Kidney glomerular epithelial cell (primary cell): ENCODE data around the gene SPINK4.

Source experiments
- DNase-seq: peaks from one replicate; lab custom pipeline; 2025; lab: John Stamatoyannopoulos, UW

Gene SPINK4, protein sequence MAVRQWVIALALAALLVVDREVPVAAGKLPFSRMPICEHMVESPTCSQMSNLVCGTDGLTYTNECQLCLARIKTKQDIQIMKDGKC

DNA sequence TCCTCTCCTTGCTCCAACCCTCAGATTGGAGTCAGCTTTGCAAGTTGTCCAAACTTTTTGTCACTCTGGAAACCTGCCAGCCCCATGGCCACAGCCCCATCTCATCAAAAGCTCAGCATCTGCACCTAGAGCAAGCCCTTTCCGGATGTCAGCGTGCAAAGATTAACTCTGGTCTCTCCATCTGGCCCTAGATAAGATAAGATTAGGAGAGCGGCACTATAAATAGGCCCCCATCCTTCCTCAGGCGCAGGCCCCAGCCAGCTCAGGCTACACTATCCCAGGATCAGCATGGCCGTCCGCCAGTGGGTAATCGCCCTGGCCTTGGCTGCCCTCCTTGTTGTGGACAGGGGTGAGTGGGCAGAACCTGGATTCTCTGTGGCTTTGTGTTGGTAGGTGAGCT, at the start of gene SPINK4:
Gene SPINK4, plus strand, starts transcription at position 247 of the 400 bp plus-strand sequence. Its CDS starts 42 bp downstream, at position 289.
- no peak for DNase-seq

DNA sequence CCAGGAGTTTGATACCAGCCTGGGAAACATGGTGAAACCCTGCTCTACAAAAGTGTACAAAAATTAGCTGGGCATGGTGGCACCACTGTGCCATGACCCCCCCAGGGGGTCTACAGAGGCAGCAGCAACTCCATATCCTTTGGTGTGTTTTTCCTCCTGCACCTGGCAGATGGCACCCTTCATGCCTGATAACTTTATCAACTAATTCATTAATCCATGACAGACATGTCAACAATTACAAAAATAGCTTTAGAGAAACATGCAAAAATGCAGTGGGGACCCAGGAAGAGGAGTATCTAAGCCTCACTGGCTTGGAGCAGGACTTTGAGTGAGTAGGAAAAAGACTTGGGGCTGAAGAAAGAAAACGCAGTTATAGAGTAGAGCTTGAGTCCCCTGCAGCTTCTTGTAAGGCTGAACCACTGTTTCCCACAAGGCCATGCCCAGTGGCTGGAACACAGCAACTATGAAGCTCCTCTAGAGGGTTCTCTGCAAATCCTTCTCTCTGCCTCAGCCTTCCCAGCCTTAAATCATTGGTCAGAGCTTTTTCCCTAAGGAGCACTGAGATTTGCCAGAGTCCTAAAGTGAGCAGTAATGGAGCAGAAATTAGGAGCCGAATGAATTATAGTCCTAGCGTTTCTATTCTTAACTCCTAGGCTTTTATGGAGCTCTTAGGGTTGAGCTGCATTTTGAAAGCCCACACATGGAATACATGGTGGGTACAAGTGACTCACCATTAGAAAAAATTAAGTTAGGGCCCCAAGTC, 47.3 kb upstream of the SPINK4 start:
- DNase-seq, result no peak

DNA sequence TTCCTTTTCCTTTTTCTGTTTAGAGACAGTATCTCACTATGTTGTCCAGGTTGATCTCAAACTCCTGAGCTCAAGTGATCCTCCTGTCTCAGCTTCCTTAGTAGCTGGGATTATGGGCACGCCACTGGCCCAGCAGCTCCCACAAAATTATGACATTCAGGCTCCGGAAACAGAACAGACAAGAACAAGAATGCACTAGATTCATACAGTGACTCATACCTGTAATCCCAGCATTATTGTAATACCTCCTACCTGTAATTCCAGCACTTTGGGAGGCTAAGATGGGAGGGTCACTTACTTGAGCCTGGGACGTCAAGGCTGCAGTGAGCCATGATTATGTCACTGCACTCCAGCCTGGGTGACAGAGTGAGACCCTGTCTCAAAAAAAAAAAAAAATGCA, 46.1 kb upstream of the SPINK4 start:
- DNase-seq, result no peak

DNA sequence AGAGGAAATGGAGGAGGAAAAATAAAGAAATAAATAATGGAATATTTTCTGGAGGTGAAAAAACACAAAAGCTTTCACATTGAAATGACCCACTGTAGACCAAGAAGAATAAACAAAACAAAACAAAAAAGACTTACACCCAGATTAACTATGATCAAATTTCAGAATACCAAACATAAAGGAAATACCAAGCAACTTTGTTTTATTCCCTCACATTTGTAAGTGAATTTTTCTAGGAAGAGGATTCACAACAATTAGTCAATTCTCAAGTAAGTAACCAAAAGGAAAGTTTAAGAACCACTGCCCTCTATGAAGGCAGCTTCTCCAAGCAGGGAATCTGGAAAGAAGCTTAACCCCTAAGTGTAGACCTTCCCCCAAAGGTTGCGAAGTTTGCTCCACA, 43.2 kb upstream of the SPINK4 start:
- no peak for DNase-seq

DNA sequence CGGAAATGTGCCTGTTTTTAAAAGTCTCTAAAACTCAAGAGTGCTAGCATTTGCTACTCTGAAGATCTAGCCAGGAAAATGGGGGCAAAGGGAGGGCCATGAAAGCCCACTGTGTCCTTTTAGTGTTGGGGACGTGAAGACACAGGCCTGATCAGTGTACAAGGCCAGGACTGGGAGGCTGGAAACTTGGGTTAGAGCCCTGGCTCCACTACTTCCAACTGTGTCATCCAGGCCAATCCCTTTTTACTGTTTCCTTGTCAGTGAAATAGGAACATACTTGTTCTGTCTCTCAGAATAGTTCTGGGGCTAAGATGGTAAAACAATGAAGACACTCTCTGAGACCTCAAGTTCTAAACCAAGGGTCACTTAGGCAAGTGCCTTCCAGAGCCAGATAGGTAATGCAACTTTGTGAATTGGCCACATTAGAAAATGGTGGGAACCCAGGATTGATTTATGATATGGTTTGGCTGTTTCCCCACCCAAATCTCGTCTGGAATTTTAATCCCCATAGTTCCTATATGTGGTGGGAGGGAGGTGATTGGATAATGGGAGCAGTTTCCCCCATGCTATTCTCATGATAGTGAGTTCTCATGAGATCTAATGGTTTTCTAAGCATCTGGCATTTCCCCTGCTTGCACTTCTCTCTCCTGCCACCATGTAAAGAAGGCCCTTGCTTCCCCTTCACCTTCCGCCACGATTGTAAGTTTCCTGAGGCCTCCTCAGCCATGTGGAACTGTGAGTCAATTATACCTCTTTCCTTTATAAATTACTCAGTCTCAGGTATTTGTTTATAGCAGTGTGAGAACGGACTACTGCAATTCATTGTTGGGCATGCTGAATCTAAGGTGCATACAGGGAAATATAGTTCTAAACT, 42.5 kb upstream of the SPINK4 start:
- DNase-seq, result no peak

DNA sequence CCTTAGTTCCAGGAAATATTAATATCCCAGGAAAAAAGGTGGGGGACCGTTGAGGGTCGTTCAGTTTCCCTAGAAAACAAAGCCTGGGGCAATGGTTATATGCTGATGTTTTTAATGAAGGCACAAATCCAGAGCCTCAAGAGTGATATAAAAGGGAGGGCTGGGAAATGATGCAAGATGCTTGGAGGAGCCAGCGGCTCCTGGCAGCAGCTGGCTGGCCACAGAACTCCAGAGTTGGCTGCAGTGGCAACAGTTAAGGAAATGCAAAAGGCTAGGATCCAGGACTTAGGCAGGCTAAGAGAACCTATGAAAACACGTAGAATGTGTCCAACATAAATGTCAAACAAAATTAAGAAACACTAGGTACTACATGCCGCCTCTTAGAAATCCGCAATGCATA, 41.8 kb upstream of the SPINK4 start:
- no peak for DNase-seq

DNA sequence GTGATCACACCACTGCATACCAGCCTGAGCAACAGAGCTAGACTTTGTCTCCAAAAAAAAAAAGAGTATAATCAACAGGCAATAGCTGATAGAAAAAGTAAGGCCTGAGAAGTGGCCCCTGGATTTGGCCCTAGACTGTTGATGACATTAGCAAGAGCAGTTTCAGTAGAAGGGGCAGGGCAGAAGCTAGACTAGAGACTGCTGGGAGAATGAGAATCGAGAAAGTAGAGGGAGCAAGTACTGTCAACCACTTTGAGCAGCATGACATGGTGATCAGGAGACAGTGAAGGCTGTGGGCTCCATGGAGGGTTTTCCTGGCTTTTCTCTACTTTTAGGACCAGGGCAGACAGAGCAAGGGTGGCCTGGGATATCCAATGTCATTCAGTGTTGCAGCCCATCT, 37.9 kb upstream of the SPINK4 start:
- DNase-seq, result no peak

DNA sequence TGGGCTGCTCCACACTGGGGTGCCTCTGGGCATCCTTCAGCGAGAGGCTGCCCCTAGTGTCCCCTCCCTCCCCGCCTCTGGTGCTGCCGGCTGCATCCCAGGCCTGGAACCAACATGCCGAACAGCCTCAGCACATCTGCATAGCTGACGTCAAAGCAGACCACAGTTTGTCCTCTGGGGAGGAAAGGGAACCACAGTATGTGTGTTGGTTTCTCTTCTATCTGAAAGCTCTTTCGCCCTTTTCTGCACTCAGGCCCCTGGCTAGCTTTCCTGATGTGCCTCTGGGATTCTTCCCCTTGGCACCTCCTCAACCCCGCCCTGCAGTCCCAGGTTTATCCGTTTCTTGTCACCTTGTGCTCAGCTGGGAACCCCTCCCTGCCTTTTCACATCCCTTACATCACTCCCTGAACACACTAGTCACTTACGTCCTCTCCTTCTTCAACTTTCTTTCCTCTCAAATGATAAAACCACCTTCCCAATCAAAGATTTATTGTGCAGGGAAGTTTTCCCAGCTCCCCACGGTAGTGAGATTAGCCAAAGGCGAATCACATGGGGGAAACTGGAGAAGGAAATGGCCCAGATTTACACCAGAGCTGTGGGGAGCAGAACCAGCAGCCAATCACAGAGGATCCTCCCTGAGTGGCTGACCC, 37.3 kb upstream of the SPINK4 start:
- DNase-seq, result no peak

DNA sequence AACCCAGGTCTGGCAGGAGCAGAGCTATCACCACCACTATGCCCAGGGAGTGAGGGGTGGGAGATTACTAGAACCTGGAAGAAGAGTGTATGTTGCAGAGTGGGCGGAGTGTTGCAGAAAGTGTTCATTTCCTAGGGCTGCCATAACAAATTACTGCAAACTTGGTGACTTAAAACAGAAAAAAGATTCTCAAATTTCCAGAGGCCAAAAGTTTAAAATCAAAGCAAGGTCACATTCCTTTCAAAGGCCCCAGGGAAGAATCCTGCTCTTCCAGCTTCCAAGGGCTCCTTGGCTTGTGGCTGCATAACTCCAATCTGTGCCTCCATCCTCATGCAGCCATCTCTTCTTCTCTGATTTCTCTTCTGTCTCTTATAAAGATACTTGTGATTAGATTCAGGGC, 30.6 kb upstream of the SPINK4 start:
- no peak for DNase-seq

DNA sequence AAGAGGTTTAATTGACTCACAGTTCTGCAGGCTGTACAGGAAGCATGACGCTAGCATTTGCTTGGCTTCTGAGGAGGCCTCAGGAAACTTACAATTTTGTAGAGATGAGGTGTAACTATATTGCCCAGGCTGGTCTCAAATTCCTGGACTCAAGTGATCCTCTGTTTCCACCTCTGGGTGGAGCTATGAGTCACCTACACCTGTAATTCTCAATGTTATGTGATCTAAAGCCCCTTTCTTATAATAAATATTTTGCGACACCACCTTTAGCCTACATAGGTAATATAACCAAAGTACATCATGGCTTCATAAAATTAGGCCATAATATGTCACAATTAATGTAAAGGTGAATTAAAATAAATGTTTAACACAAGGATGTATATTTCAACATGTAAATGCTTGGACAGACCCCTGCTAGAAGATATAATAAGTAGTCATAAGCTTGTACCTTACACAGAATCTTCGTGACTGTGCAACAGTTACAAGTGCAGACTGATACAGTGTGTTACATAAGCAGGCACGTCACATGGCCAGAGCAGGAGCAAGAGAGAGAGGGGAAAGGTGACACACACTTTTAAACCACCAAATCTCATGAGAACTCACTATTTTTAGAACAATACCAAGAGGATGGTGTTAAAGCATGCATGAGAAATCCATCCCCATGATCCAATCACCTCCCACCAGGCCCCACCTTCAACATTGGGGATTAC, 29.8 kb upstream of the SPINK4 start:
- no peak for DNase-seq

DNA sequence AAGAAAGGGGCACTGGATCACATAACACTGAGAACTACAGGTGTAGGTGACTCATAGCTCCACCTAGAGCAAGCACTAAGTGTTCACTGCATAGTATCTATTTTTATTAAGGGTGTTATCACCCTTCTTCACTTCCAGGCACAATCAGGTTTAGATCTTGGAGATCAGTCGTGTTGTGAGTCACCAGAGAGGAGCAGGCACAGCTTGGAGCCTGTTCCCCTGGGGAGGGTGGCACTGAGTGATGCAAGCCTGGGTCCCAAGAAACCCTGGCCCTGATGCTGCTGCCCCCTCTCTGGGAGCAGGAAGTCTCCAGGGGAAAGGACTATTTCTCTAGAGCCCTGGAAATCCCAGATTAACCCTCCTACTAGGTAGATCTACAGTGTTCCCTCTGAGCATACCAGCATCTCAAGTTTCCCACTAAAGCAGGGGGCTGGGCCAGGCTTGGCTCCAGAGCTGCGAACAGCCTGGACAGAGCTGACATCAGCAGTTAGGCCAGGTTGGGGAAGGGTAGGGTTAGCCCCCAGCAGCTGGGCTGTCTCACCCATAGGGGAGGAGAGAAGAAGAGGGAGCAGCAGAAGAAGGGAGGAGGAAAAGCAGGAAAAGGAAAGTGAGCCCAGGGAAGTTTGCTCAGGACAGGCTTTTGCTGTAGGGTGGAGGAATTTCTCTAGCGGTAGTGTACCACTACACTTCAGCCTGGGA, 28.1 kb upstream of the SPINK4 start:
- DNase-seq, result peak; percentile 22

DNA sequence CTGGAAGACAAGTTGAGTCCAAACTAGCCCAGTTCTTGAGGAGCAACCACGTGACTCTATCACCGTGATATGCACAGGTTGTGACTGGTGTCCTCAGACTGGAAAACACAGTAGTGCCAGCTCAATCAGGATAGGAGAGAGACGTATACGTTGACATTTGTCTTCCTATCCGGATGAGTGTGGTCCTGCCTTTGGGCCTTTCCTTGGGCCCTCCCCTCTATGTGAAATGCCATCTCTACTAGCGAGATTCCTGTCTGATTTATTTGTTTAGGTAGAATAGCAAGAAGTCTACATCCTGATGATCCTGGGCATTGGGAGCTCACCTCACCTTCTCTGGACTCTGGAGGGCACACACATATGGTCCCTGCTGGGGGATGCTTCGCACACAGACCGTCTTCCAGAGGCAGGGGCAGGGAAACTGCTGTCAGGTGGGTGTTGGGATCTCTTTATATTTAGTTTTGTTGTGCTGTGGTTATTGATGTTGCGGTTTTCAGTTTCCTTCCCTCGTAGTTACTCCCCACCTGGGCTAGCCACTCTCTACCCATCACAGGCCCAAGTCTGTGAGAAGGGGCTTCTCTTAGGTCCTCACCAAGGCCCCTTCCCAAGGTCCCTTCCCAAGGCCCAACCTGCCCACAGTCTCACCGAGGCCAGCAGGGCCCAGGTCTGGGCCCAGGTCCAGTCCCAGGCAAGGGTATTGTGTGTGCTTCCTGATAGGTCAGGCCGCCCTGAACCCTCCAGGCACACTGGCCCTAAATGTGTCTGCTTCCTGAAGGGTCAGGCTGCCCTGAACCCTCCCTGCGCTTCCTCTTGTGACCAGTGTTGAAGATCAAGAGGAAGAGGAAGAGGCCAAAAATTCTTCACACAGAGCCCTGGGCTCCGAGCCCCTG, 19.0 kb upstream of the SPINK4 start:
- no peak for DNase-seq

DNA sequence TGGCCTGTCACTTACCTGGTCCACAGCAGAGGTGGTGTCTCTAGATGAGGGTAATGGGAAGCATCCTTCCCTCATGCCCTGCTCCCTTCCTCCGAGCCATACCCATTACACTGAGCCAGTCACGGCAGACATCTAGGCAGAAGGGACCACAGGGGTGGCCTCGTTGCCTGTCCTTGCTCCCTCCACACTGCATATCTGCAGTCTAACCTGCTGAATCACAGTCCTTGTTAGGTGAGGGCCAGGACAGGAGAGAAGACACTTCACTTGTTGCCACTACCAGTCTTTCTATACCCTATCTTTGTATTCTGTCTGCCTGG, 18.4 kb upstream of the SPINK4 start:
- DNase-seq, result peak; percentile 1

DNA sequence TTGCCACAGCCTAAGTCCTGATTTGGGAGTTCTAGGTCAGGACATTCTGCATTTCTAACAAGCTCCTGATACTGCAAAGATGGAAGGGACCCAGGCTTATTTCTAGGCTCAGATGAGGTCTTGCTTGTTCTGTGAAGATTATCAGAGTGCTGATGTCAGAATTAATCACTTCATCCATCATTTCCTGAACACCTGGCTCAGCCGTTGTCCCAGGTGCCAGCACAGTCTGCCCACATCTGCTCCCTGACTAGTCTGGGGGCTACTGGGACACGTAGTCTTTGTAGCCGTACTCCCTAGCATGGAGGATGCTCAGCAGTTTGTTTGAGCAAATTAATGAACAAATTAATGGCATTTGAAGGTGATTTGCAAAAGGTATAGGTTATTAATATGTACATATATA, 17.9 kb upstream of the SPINK4 start:
- DNase-seq, result no peak

DNA sequence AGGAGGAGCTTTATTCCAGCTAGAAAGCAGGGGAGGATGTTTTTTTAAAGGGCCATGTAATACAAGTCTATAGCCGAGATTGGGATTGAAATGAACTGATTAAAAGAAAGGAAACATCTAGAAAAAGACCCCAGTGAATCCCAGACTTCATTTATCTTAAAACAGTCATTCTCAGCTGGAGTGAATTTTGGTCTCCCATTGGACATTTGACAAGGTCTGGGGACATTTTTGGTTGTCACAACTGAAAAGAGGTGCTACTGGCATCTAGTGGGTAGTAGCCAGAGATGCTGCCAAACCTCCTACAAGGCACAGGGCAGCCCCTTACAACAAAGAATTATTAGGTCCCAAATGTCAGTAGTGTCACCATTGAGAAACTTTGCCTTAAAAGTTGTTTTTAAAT, 16.3 kb upstream of the SPINK4 start:
- no peak for DNase-seq

DNA sequence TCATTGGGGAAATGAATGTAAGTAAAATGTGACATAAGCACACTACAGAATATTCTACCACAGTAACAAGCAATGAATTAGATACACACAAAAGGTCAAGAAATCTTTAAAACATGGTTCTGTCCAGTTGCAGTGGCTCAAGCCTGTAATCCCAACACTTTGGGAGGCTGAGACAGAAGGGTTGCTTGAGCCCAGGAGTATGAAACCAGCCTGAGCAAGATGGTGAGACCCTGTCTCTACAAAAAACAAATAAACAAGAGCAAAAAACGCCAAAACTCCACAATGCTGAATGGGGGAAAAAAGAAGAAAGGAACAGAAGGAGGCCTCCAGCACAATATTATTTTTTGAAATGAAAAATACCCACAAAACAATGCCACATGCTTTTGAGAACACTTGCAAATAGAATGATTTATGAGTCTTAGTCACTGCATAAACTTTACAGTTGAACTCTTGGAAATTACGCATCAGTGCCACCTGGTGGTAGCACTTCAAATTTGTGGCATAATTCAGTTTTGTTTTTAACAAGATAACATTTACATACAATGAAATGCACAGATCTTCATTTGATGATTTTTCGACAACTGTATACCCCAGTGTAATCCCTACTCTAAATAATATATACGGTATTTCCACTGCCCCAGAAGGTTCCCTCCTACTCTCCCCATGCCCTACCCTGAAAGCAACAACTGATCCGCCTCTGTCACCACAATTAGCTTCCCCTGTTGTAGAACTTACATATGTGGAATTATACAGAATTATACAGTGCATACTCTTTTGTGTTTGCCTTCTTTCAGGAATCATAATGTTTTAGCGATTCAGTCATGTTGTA, 14.4 kb upstream of the SPINK4 start:
- DNase-seq, result peak; percentile 84

DNA sequence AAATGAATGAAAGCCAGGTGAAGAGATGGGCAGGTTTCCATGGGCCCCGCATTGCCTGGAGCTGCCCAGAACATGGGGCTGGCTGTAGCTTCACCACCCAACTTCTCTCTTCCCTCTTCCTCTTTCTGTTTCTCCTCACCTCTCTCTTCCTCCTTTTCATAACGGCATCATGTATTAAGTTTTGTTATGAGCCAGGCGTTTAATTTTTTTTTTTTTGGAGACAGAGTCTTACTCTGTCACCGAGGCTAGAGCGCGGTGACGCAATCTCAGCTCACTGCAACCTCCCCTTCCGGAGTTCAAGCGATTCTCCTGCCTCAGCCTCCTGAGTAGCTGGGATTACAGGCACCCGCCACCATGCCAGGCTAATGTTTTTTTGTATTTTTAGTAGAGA, 13.0 kb upstream of the SPINK4 start:
- DNase-seq, result no peak

DNA sequence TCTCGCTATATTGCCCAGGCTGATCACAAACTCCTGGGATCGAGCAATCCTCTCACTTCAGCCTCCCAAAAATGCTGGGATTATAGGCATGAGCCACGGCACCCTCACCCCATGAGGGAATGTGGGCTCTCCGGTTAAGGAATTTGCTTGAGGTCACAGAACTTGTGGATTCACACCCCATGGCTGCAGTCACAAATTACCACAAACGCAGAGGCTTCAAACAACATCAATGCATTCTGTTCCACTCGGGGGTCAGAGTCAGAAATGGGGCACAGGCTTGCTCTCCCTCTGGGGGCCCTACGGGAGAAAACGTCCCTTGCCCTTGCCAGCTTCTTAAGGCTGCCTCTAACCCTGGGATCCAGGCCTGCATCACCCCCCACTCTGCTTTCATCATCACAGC, 12.2 kb upstream of the SPINK4 start:
- no peak for DNase-seq

DNA sequence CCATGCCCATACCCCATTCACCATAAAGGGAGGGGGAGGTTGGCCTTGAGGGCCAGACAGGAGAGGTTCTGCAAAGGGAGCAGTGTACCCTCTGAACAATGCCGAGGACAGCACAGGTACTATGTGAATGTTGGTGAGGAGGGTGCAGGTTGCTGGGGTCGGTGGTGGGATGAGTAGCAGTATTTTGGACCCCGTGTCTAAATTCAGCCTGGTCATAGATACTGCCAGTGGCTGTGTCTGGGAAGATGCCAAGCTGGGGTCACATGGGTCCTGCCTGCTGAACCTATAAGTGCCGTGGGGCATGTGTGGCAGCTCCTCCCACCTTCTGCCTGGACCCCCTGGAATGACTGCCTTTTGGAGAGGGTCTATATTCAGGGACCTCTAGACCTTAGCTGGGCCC, 11.4 kb upstream of the SPINK4 start:
- no peak for DNase-seq
